Activated CD8-positive, alpha-beta memory T cell treated with anti-CD3 and anti-CD28 coated beads for 36 hours (primary cell): ENCODE results near the gene USP44. TPM values are rescaled to one million over a fixed set of nuclear protein-coding genes. Genes with fewer than 3 reads are reported as not detected.
"Not testable (repeated sequence)": the region's sequence is repeated elsewhere in the genome, so short reads cannot be mapped to it uniquely, and the experiment has no call there.

Source experiments
- CTCF ChIA-PET: fragments of 350-600 bp; sonication (Branson Sonifier 250); formaldehyde crosslinking; loops from one replicate; lab custom pipeline; 2021; ENCODE audit warnings: antibody characterized with exemption; lab: Charles Lee
- POLR2A ChIA-PET: fragments of 350-600 bp; sonication (Branson Sonifier 250); formaldehyde crosslinking; loops from one replicate; lab custom pipeline; 2021; ENCODE audit warnings: antibody characterized with exemption; lab: Charles Lee
- total RNA-seq, 2 experiments: library from RNA; stranded (reverse); gene quantifications; one replicate each; pipeline ENCODE4 v1.2.3, GENCODE V29; 2021

USP44 gene
- total RNA-seq, 2 experiments from 2014 or later, result 10.6 to 11.5 TPM

DNA sequence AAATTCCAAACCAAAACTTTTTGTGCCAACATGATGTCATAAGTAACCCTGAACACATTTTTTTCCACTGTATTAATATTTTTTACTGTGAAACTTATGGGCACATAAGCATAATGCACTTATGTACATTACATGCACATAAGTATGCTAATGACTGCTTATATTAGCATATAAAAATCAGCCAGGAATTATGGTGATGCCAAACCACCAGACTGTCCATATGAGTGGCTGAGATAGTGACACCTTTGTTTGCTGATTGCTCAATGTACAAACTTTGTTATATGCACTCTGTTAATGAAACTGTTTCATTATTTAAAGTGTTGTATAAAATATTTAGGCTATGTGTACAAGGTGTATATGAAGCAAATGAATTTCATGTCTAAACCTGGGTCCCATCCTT is 32.3 kb downstream of the USP44 start:
- ChIA-PET POLR2A (no interaction called here), CTCF (no interaction called here)

DNA sequence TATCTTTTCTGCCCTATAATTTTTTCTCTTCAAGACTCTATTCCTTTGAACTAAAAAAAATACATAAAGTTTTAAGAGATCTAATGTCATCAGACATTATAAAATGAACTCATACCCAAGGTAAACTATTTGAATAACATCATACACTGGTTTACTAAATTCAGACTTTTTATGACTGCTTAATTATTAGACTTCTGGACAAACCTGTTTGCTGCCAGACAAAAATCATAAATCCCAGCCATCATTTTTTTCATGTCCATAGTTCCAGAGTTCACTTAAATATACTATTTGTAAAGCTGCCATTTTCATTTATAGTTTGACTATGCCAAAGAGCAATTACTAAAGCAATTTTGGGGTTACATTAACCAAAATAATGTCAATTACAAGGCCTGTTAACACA is 34.0 kb downstream of the USP44 start:
- ChIA-PET CTCF (interaction anchor here (1.0 kb wide), 1 partner anchor 17 kb away, joined by 3 read pairs; no protein-coding TSS in a partner anchor), POLR2A (interaction anchor here (0.6 kb wide), 1 partner anchor 42 kb away, joined by 3 read pairs; no protein-coding TSS in a partner anchor)

DNA sequence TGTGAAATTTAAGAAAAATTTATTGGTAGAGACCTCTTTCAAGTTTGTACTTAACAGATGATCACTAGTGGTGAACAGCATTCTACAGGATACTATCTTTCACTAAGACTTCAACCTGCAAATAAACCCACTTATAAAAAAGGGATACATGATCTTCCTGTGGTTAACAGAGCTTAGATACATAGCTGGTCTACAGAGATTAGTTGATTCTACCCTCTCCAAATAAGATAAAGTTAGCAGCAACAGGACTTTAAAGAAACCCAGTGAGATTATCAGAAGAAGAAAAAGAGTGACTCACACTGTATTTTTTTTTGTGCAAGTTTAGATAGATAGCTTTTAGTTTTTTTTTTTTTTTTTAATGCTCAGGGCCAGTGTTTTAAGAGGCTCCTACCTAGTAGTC is 34.5 kb downstream of the USP44 start:
- ChIA-PET CTCF (interaction anchor here (0.6 to 1.0 kb wide), 2 partner anchors 18 to 839 kb away, joined by 3 read pairs; no protein-coding TSS in a partner anchor), POLR2A (interaction anchor here (0.6 kb wide), 1 partner anchor 42 kb away, joined by 3 read pairs; no protein-coding TSS in a partner anchor)

DNA sequence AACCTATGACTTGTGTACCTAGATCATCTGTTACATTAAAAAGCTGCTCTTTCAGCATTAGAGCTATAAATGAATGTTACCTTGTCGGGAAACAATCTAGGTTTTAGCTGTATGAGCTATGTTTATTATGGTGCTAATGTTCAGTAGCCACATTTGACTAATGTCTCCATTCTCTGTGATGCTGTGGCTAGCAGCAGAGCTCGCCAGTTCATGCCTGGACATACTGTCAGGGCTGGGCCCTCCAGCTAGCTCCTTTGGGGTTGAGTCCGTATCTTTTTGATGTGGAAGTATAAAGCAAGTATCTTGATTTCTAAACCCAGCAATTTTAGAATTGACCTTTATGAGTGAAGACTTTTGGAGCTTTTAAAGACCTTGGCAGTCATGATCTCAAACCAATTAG is 36.1 kb downstream of the USP44 start:
- CTCF ChIA-PET, result interaction anchor here (2.6 kb wide), 1 partner anchor 19 kb away, joined by 7 read pairs; no protein-coding TSS in a partner anchor
- POLR2A ChIA-PET, result no interaction called here

DNA sequence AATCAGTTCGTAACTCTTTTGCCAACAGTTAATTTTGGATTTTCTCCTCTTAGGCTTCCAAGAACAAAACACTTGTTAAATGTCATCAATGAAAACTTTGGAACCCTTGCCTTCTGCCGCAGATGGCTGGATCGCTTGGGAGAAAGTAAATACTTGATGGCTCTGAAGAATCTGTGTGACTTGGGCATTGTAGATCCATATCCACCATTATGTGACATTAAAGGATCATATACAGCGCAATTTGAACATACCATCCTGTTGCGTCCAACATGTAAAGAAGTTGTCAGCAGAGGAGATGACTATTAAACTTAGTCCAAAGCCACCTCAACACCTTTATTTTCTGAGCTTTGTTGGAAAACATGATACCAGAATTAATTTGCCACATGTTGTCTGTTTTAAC is 37.7 kb downstream of the USP44 start:
- ChIA-PET POLR2A (no interaction called here), CTCF (interaction anchor here (0.5 to 2.6 kb wide), 2 partner anchors 21 to 277 kb away, joined by 3 to 7 read pairs; no protein-coding TSS in a partner anchor)

DNA sequence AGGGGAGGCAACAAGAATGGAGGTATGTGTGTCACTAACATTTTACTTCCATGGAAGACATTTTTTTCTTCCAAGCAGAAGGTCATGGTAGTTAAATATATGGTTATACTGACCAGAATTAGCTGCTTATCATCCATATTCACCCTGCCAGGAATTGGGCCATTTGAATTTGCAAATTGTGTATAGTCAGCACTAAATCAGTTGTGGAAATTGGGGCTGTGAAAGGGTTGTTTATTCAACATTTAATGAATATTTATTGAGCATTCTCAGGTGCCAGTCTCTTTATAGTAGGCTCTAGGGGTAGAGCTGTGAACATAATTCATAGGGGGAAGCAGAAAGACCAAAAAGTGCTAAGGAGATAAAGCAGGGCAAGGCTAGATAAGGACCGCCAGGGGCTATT is 39.3 kb downstream of the USP44 start:
- POLR2A ChIA-PET, result no interaction called here
- CTCF ChIA-PET, result no interaction called here

DNA sequence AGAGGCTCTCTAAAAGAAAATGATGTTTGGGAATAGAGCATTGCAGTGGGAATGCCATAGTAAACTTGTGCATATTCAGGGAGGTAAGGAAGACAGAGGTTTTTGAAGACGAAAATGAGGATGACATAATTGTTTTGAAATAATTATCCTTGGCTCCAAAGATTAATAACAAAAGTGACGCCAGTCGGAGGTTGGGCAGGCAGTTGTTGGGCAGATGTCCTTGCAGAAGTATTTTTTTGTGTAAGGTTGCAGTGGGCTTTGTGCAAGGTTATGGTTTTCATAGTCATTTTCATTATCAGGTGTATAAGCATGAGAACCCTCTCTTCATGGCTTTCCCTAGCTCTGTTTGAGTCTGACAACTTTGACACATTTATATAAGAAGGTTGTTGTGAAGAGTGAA is 42.0 kb downstream of the USP44 start:
- CTCF ChIA-PET, result no interaction called here
- POLR2A ChIA-PET, result no interaction called here

DNA sequence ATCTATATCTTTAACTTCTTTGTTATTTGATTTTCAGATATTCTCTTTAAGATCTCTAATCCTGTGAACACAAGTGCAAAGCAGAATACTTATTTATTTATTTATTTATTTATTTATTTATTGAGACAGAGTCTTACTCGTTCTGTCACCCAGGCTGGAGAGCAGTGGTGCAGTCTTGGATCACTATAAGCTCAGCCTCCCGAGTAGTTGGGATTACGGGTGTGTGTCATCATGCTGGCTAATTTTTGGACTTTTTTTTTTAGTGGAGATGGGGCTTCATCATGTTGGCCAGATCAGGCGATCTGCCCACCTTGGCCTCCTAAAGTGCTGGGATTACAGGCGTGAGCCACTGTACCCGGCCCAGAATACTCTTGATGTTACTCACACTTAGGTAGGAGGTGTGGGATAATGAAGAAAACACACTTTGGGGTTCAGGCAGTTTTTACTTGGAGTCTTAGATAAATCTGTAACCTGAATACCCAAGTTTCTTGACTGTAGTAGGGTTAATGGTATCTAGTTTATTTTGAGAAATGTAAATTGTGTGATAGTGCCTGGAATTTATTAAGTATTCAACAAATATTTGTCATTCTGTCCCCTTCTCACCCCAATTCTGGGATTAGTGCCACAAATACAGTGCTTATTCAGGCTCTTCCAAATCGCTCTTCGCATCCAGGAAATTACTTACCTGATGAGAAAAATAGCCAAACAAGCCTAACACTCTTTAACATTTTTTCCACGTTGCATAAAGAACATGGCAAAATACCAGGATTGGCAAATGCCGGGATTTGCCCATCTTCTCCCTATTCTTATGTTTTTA is 44.4 kb downstream of the USP44 start:
- POLR2A ChIA-PET, result no interaction called here
- CTCF ChIA-PET, result no interaction called here

DNA sequence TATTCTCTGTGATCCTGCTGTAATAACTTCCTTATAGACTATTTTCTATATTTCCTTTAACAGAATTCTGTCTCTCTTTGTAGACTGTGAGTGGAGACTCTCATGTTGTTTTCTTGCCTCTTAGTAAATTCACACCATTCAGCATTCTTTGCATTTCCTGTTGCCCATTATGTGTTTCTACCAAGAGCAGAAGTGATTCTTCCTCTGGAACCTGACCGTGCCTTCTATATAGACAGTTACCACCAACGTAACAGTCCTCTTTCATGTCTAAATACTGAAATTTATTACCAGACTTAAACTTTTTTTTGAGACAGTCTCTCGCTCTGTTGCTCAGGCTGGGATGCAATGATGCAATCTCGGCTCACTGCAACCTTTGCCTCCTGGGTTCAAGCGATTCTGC is 46.2 kb downstream of the USP44 start:
- ChIA-PET CTCF (no interaction called here), POLR2A (no interaction called here)

DNA sequence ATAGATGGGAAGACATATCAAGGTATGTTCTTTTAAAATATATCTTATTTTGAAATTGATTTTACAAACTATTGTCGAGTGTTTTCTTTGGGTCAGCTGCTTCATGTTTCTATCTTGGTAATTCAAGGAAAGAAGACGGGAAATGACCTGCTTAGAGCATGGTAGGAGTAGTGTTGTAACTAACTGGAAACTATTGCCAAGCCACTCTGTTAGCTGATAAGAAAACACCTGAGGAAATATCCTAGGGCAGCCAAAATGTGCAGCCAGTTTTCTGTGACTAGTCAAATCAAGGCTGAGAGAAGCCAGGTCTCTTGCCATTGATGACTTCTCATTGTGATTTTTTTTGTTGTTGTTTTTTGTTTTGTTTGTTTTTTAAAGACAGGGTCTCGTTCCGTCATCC is 47.1 kb downstream of the USP44 start:
- POLR2A ChIA-PET, result no interaction called here
- CTCF ChIA-PET, result no interaction called here

DNA sequence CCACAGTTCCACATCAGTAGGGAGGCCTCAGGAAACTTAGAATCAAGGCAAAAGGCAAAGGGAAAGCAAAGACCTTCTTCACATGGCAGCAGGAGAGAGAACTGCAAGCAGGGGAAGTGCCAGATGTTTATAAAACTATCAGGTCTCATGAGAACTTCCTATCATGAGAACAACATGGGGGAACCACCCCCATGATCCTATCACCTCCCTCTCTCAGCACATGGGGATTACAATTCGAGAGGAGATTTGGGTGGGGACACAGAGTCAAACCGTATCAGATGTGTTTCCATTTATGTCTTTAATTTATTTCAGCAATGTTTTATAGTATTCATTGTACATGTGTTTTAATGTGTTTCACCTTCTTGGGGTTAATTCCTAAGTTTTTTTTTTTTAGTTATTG is 51.5 kb downstream of the USP44 start:
- ChIA-PET CTCF (no interaction called here), POLR2A (no interaction called here)

DNA sequence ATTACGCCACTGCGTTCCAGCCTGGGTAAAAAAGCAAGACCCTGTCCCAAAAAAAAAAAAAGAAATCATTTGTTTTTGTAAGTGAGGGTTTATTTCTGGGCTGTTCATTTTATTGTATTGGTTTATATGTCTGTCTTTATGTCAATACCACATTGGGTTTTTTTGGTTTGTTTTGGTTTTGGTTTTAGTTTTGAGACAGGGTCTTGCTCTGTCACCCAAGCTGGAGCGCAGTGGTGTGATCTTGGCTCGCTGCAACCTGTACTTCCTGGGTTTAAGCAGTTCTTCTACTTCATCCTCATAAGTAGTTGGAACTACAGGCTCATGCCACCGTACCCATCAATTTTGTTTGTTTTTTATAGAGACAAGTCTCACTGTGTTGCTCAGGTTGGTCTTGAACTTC is 52.3 kb downstream of the USP44 start:
- CTCF ChIA-PET, result no interaction called here

DNA sequence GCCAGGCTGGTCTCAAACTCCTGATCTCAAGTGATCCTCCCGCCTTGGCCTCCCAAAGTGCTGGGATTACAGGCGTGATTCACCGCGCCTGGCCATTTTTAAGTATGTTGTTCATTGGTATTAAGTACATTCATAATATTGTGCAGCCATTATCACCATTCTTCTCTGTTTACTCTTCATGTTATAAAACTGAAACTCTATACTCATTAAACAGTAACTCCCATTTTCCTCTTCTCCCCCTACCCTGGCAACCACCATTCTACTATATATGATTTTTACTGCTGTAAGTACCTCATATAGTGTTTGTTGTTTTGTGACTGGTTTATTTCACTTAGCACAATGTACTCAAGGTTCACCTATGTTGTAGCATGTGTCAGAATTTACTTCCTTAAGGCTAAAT is 54.2 kb downstream of the USP44 start:
- ChIA-PET POLR2A (no interaction called here), CTCF (no interaction called here)

More for the DNA sequence above, 52.3 kb downstream of the USP44 start:
- POLR2A ChIA-PET, result no interaction called here

DNA sequence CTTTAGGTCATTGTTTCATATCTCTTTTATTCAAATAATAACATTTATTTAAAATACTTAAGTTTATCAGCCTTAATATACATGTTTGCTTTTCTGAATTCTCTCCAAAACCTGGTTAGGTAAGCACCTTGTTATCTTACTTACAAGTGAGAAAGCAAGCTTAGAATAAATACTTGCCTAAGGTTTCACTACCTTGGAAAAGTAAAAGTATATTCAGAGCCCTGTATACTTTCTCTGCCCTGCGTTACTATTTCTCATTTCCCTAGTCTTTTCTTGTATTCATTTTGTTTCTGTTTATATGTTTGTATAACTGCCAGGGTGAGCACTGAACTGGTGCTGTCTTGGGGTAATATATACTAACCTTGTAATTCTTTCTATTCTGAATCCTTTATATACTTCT is 55.8 kb downstream of the USP44 start:
- ChIA-PET POLR2A (no interaction called here), CTCF (no interaction called here)

DNA sequence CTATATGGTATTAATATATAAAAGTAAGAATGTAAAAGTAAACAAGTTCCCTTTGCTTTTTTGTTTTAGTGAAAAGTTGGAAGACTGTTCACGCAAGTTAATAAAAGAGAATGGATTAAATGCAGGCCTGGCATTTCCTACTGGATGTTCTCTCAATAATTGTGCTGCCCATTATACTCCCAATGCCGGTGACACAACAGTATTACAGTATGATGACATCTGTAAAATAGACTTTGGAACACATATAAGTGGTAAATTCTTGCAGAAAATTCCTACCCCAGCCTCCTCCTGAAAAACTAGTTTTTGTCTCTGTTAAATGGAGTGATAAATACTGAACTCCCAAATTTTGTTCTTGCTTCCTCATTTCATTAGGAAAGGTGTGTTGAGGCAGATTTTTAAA is 56.4 kb downstream of the USP44 start:
- ChIA-PET POLR2A (no interaction called here), CTCF (no interaction called here)

DNA sequence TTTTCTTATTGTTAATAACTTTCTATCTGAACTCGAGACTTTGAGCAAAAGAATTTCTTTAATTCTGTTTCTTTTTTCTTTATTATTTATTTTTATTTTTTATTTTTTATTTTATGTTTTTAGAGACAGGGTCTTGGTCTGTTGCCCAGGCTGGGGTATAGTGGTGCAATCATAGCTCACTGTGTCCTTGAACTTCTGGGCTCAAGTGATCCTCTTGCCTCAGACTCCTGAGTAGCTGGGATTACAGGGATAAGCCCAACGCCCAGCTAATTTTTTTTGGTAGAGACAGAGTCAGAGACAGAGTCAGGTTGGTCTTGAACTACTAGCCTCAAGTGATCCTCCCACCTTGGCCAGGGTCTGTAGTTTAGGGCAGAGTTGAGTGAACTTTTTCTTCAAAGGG is 58.8 kb downstream of the USP44 start:
- ChIA-PET CTCF (no interaction called here), POLR2A (no interaction called here)

DNA sequence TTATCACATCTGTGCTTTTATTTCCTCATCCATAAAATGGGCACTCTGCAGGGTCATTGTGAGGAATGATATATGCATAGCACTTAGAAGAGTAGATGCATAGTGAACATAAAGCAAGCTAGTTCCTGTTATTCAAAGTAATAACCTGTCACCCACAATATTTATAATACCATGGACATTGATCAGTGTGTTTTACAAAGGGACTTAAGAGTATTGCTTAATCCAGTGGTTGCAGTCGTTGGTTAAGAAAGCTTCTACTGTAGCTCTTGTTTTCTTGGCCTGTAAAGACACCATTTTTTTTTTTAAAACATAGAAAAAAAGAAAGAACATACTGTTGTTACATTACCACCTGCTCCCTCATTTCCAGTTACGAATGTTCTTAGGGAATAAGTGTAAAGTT is 64.3 kb downstream of the USP44 start:
- POLR2A ChIA-PET, result no interaction called here
- CTCF ChIA-PET, result no interaction called here

DNA sequence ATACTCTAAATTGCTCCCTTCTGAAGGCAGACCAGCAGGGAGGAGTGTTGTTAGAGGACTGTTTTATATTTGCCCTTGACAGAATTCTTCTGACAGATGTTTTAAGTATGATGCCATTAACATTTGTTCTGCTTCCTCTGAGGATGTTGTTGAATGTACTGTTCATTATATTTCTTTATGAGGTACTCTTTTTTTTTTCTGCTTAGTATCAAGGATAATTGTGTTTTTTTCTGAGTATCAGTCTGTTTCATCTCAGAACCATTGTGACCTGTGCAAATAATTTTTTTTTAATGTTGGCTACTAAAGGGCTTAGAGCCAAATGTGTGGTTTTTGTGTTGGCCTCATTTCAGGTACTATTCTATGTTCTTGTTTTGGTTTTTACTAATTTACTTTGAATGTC is 66.8 kb downstream of the USP44 start:
- CTCF ChIA-PET, result no interaction called here
- POLR2A ChIA-PET, result no interaction called here

DNA sequence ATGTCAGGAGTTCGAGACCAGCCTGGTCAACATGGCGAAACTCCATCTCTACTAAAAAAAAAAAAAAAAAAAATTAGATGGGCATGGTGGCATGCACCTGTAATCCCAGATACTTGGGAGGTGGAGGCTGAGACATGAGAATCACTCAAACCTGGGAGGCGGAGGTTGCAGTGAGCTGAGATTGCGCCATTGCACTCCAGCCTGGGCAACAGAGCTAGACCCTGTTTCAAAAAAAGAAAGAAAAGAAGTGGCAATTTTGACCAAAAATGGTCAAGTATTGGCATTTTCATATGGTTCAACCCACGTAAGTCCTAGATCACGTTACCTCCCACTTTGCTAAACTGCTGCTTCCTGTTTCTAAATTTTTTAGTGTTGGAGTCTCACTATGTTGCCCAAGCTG is 68.7 kb downstream of the USP44 start:
- CTCF ChIA-PET, result not testable (repeated sequence)
- POLR2A ChIA-PET, result interaction anchor here (0.6 to 0.7 kb wide), 3 partner anchors 15 to 160 kb away, joined by 3 to 7 read pairs (median 3); no protein-coding TSS in a partner anchor

DNA sequence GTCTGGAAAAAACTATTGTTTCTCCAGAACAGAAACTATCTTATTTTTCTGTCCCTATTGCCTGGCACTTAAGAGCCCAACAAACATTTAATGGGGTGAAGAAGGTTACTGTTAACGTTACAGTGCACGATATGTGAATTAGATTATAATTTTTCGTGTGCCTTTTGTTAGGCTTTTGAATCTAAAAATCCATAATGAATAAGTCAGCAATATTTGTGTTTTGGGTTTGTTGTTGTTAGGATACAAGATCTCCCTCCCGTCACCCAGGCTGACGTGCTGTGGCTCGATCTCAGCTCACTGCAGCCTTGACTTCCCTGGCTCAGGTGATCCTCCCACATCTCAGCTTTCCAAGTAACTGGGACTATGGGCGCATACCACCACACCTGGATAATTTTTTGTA is 69.4 kb downstream of the USP44 start:
- ChIA-PET POLR2A (interaction anchor here (0.7 kb wide), 1 partner anchor 160 kb away, joined by 3 read pairs; no protein-coding TSS in a partner anchor), CTCF (no interaction called here)

DNA sequence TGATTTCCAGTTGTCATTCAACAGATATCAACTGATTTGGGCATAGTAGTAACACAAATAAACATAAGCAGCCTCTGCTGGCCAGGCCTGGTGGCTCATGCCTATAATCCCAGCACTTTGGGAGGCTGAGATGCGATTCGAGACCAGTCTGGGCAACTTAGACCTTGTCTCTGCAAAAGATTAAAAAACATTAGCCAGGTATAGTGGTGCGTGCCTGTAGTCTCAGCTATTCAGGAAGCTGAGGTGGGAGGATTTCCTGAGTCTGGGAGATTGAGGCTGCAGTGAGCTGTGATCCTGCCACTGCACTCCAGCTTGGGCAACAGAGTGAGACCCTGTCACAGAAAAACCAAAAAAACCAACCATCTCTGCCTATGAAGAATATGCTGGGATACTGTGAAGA is 70.2 kb downstream of the USP44 start:
- ChIA-PET CTCF (no interaction called here), POLR2A (no interaction called here)
